ENCODE results near the gene FAM24B. TPM values are rescaled to one million over a fixed set of nuclear protein-coding genes. Genes with fewer than 3 reads are reported as not detected.

Gene FAM24B
- total and polyA plus RNA-seq, 2 experiments from 2014 or later, result 6.5 to 14.5 TPM

DNA sequence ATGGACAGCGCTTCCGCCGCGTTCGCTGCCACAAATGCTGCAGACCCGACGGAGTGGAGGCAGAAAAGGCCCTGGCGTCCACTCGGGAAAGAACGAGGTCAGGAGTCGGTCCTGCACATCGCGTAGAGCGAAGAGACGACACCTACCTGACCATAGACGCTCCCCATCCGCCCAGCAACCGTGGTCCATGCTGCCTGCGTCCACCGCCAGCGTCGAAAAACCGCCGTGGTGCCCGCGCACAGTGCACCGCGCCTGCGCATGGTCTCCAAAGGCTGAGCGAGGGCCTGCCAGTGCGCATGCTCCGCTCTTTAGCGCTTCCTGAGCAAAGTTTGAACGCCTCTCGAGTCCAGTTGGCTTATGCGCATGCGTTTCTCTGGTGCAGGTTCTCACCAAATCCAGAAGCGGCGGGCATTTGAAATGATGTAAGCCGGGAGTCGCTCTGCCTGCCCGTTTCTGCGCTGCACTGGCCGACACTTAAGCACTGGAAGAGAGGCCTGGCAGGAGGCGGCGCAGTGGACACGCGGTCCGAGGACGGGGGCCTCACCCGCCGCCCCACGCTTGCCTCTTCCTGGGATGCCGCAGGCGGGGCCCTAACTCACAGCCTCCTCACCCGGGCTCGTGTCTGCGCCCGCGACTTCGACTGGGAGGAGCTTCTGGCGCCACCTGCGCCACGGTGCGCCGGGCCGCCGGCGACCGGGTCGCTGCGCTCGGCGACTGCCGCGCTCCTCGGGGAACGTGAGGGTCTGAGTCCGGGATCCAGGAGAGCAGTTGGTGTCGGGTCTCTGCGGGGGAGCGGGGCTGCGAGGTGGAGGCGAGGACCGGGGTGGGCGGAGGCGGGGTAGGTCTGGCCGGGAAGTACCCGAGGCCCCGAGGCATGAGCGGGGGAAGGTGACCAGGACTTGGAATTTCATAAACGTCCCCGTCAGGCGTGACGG, at the start of gene FAM24B (continued):
- no peak for TF ChIP-seq JUNB (IDR thresholded peaks at IDR 0.05; ENCODE audit: unreplicated experiment)

DNA sequence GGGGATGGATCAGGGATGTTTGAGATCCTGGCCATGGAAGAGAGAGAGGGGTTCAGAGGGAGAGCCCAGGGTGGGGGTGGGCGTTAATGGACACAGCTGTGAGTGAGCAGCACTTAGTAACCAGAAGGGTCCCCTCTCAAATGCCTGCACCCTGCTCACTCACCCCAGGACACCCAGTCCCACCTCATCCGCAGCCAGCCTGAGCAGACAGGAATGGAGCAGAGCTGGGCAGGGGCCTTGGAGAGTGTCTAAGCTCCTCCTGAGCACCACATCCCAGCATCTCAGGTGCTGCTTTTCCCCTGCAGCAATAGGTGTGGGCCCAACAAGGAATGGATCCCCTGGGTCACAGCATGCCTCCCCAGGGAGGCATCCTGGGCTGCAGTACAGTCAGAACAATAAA, 36.3 kb upstream of the FAM24B start:
- Histone ChIP-seq H3K9me2 (ENCODE audit: insufficient read depth) (no peaks in the 10 kb centered on the region), H3K4me1 (ENCODE audit: insufficient read depth) (no peaks in the 10 kb centered on the region), H3F3A (replicated peaks; ENCODE audit: low read depth) (no peaks in the 10 kb centered on the region), H3K79me2 (replicated peaks; ENCODE audit: insufficient read depth) (no peaks in the 10 kb centered on the region), H4K20me1 (replicated peaks; ENCODE audit: insufficient read depth) (peaks cover 4% of the 10 kb centered on the region; the same call in 1 of the 2 replicates), H2AFZ (no peak overlapping the region), H3K27me3 (ENCODE audit: insufficient read depth) (no peaks in the 10 kb centered on the region), H3K4me2 (no peak overlapping the region), H3K4me3 (no peak overlapping the region), H3K27ac (ENCODE audit: low read depth) (no peak overlapping the region), H3K36me3 (ENCODE audit: insufficient read depth) (no peaks in the 10 kb centered on the region)
- Mint-ChIP-seq H3K4me1 (no peaks in the 10 kb centered on the region; the same call in 2 of the 3 replicates), H3K27me3 (ENCODE audit: insufficient read depth, low read depth, poor library complexity) (peaks cover 10% of the 10 kb centered on the region), H3K36me3 (ENCODE audit: low read depth) (no peaks in the 10 kb centered on the region), H3K27ac (no peak overlapping the region), H3K9me3 (no peaks in the 10 kb centered on the region; the same call in none of the 3 replicates), H3K4me3 (no peak overlapping the region)
- DNase-seq (ENCODE audit: low spot score) (no peak), ATAC-seq (no peak)
- TF ChIP-seq, protein P1, sequence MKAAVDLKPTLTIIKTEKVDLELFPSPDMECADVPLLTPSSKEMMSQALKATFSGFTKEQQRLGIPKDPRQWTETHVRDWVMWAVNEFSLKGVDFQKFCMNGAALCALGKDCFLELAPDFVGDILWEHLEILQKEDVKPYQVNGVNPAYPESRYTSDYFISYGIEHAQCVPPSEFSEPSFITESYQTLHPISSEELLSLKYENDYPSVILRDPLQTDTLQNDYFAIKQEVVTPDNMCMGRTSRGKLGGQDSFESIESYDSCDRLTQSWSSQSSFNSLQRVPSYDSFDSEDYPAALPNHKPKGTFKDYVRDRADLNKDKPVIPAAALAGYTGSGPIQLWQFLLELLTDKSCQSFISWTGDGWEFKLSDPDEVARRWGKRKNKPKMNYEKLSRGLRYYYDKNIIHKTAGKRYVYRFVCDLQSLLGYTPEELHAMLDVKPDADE (IDR thresholded peaks at IDR 0.05), result no peak
- TF ChIP-seq, protein P2, sequence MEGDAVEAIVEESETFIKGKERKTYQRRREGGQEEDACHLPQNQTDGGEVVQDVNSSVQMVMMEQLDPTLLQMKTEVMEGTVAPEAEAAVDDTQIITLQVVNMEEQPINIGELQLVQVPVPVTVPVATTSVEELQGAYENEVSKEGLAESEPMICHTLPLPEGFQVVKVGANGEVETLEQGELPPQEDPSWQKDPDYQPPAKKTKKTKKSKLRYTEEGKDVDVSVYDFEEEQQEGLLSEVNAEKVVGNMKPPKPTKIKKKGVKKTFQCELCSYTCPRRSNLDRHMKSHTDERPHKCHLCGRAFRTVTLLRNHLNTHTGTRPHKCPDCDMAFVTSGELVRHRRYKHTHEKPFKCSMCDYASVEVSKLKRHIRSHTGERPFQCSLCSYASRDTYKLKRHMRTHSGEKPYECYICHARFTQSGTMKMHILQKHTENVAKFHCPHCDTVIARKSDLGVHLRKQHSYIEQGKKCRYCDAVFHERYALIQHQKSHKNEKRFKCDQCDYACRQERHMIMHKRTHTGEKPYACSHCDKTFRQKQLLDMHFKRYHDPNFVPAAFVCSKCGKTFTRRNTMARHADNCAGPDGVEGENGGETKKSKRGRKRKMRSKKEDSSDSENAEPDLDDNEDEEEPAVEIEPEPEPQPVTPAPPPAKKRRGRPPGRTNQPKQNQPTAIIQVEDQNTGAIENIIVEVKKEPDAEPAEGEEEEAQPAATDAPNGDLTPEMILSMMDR (conservative IDR thresholded peaks at IDR 0.05; ENCODE audit: low read depth in 2 of 2), result no peak
- TF ChIP-seq STAT1 (IDR thresholded peaks at IDR 0.05; ENCODE audit: unreplicated experiment), result no peak
- TF ChIP-seq, protein P3, sequence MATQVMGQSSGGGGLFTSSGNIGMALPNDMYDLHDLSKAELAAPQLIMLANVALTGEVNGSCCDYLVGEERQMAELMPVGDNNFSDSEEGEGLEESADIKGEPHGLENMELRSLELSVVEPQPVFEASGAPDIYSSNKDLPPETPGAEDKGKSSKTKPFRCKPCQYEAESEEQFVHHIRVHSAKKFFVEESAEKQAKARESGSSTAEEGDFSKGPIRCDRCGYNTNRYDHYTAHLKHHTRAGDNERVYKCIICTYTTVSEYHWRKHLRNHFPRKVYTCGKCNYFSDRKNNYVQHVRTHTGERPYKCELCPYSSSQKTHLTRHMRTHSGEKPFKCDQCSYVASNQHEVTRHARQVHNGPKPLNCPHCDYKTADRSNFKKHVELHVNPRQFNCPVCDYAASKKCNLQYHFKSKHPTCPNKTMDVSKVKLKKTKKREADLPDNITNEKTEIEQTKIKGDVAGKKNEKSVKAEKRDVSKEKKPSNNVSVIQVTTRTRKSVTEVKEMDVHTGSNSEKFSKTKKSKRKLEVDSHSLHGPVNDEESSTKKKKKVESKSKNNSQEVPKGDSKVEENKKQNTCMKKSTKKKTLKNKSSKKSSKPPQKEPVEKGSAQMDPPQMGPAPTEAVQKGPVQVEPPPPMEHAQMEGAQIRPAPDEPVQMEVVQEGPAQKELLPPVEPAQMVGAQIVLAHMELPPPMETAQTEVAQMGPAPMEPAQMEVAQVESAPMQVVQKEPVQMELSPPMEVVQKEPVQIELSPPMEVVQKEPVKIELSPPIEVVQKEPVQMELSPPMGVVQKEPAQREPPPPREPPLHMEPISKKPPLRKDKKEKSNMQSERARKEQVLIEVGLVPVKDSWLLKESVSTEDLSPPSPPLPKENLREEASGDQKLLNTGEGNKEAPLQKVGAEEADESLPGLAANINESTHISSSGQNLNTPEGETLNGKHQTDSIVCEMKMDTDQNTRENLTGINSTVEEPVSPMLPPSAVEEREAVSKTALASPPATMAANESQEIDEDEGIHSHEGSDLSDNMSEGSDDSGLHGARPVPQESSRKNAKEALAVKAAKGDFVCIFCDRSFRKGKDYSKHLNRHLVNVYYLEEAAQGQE (IDR thresholded peaks at IDR 0.05; ENCODE audit: unreplicated experiment), result no peak
- TF ChIP-seq POLR2AphosphoS5 (IDR thresholded peaks at IDR 0.05; ENCODE audit: low read depth), result no peak
- no peak for TF ChIP-seq EZH2phosphoT487 (IDR thresholded peaks at IDR 0.05; ENCODE audit: unreplicated experiment)
- no peak for TF ChIP-seq EZH2 (IDR thresholded peaks at IDR 0.05; ENCODE audit: low read depth, unreplicated experiment)
- TF ChIP-seq, protein P4, sequence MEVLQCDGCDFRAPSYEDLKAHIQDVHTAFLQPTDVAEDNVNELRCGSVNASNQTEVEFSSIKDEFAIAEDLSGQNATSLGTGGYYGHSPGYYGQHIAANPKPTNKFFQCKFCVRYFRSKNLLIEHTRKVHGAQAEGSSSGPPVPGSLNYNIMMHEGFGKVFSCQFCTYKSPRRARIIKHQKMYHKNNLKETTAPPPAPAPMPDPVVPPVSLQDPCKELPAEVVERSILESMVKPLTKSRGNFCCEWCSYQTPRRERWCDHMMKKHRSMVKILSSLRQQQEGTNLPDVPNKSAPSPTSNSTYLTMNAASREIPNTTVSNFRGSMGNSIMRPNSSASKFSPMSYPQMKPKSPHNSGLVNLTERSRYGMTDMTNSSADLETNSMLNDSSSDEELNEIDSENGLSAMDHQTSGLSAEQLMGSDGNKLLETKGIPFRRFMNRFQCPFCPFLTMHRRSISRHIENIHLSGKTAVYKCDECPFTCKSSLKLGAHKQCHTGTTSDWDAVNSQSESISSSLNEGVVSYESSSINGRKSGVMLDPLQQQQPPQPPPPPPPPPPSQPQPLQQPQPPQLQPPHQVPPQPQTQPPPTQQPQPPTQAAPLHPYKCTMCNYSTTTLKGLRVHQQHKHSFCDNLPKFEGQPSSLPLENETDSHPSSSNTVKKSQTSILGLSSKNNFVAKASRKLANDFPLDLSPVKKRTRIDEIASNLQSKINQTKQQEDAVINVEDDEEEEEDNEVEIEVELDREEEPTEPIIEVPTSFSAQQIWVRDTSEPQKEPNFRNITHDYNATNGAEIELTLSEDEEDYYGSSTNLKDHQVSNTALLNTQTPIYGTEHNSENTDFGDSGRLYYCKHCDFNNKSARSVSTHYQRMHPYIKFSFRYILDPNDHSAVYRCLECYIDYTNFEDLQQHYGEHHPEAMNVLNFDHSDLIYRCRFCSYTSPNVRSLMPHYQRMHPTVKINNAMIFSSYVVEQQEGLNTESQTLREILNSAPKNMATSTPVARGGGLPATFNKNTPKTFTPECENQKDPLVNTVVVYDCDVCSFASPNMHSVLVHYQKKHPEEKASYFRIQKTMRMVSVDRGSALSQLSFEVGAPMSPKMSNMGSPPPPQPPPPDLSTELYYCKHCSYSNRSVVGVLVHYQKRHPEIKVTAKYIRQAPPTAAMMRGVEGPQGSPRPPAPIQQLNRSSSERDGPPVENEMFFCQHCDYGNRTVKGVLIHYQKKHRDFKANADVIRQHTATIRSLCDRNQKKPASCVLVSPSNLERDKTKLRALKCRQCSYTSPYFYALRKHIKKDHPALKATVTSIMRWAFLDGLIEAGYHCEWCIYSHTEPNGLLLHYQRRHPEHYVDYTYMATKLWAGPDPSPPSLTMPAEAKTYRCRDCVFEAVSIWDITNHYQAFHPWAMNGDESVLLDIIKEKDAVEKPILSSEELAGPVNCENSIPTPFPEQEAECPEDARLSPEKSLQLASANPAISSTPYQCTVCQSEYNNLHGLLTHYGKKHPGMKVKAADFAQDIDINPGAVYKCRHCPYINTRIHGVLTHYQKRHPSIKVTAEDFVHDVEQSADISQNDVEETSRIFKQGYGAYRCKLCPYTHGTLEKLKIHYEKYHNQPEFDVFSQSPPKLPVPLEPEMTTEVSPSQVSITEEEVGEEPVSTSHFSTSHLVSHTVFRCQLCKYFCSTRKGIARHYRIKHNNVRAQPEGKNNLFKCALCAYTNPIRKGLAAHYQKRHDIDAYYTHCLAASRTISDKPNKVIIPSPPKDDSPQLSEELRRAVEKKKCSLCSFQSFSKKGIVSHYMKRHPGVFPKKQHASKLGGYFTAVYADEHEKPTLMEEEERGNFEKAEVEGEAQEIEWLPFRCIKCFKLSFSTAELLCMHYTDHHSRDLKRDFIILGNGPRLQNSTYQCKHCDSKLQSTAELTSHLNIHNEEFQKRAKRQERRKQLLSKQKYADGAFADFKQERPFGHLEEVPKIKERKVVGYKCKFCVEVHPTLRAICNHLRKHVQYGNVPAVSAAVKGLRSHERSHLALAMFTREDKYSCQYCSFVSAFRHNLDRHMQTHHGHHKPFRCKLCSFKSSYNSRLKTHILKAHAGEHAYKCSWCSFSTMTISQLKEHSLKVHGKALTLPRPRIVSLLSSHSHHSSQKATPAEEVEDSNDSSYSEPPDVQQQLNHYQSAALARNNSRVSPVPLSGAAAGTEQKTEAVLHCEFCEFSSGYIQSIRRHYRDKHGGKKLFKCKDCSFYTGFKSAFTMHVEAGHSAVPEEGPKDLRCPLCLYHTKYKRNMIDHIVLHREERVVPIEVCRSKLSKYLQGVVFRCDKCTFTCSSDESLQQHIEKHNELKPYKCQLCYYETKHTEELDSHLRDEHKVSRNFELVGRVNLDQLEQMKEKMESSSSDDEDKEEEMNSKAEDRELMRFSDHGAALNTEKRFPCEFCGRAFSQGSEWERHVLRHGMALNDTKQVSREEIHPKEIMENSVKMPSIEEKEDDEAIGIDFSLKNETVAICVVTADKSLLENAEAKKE (CRISPR knock-in tag; IDR thresholded peaks at IDR 0.05), result no peak
- no peak for TF ChIP-seq NANOG (IDR thresholded peaks at IDR 0.05; ENCODE audit: borderline replicate concordance)
- TF ChIP-seq JUNB (IDR thresholded peaks at IDR 0.05; ENCODE audit: unreplicated experiment), result no peak

Data from GM23338 (cell line).